Body of pancreas (tissue), 4 donors: ENCODE measurements around the gene ACTG2.

ENCODE experiments used
- POLR2A ChIP-seq, 3 donors: fragments of 450-650 bp; IDR thresholded peaks; one replicate each; pipeline ENCODE4 v1.6.1; 2016; ENCODE audit warnings: antibody characterized with exemption in 3 of 3, mild to moderate bottlenecking in 2 of 3
- TF ChIP-seq, protein P1 (sequence below), 7 experiments: fragments of 450-650 bp in 4 of 7; fragments of 200-600 bp in 3 of 7; sonication (generic) in 3 of 7; IDR thresholded peaks; one replicate each; pipeline ENCODE4 v1.5.1; 2016 to 2019; ENCODE audit warnings: antibody characterized with exemption in 7 of 7

DNA sequence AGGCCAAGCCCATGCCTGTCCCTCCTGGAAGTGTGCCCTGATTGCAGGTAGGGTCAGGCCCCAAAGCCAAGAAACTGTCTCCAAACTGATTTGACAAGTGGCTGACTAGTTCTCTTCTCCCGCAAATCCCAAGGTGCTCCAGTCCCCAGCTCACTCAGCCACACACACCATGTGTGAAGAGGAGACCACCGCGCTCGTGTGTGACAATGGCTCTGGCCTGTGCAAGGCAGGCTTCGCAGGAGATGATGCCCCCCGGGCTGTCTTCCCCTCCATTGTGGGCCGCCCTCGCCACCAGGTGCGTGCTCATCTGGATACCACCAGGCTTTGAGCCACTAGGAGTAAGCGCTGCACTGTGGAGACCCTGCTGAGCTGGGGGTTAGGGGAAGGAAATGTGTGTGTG, 8.3 kb downstream of the ACTG2 start:
- no peak for TF ChIP-seq POLR2A (IDR thresholded peaks at IDR 0.05)
- TF ChIP-seq, protein P1, sequence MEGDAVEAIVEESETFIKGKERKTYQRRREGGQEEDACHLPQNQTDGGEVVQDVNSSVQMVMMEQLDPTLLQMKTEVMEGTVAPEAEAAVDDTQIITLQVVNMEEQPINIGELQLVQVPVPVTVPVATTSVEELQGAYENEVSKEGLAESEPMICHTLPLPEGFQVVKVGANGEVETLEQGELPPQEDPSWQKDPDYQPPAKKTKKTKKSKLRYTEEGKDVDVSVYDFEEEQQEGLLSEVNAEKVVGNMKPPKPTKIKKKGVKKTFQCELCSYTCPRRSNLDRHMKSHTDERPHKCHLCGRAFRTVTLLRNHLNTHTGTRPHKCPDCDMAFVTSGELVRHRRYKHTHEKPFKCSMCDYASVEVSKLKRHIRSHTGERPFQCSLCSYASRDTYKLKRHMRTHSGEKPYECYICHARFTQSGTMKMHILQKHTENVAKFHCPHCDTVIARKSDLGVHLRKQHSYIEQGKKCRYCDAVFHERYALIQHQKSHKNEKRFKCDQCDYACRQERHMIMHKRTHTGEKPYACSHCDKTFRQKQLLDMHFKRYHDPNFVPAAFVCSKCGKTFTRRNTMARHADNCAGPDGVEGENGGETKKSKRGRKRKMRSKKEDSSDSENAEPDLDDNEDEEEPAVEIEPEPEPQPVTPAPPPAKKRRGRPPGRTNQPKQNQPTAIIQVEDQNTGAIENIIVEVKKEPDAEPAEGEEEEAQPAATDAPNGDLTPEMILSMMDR (IDR thresholded peaks at IDR 0.05), result no peak
